Heart right ventricle (tissue), 16 donors: ENCODE data around the gene GRM1. TPM values are rescaled to one million over a fixed set of nuclear protein-coding genes. Genes with fewer than 3 reads are reported as not detected.

Experiments
- ATAC-seq, 8 donors: fragments of 200-7000 bp; cut with Tn5 transposase; one replicate each; pipeline ENCODE4 v1.9.1; 2020; ENCODE audit warnings: mild to moderate bottlenecking in 8 of 8, moderate library complexity in 8 of 8, moderate number of reproducible peaks in 1 of 8
- DNase-seq, 2 donors: peaks; one replicate each; pipeline ENCODE4 v3.0.0-alpha.2; 2020
- H3K27ac ChIP-seq, 10 donors: fragments of 200-600 bp; sonication (generic) in 2 of 10; one replicate each; pipeline versions ENCODE4 v1.5.0 to v1.8.0; 2020 to 2022; ENCODE audit warnings: mild to moderate bottlenecking in 3 of 10
- H3K27me3 ChIP-seq, 7 donors: fragments of 200-600 bp; one replicate each; pipeline ENCODE4 v1.8.0; 2021 to 2022; ENCODE audit warnings: mild to moderate bottlenecking in 2 of 7
- H3K36me3 ChIP-seq, 9 donors: fragments of 200-600 bp; sonication (generic) in 1 of 9; one replicate each; pipeline versions ENCODE4 v1.5.0 to v1.8.0; 2020 to 2022; ENCODE audit warnings: mild to moderate bottlenecking in 2 of 9
- H3K4me1 ChIP-seq, 9 donors: fragments of 200-600 bp; sonication (generic) in 1 of 9; one replicate each; pipeline versions ENCODE4 v1.5.0 to v1.8.0; 2020 to 2022; ENCODE audit warnings: mild to moderate bottlenecking in 4 of 9
- H3K4me3 ChIP-seq, 10 donors: fragments of 200-600 bp; sonication (generic) in 2 of 10; one replicate each; pipeline versions ENCODE4 v1.5.0 to v1.8.0; 2020 to 2022; ENCODE audit warnings: mild to moderate bottlenecking in 7 of 10, moderate library complexity in 2 of 10
- H3K9me3 ChIP-seq, 11 donors: fragments of 200-600 bp in 10 of 11; sonication (generic) in 2 of 11; one replicate each; pipeline versions ENCODE4 v1.5.0 to v1.8.0; 2013 to 2022; ENCODE audit warnings: mild to moderate bottlenecking in 2 of 11, control low read depth in 1 of 11, moderate library complexity in 1 of 11
- whole genome bisulfite sequencing, 2 donors: extraction: QIAGEN DNeasy Blood & Tissue Kit; methylation state at CpG; one replicate each; pipeline ENCODE4 v1.1.7; 2013; ENCODE audit warnings: inconsistent platforms in 1 of 2; 5-methylcytosine and 5-hydroxymethylcytosine counted together
- intact Hi-C, 10 donors: fragments of 100-400 bp; cut with DNase I; formaldehyde crosslinking; loops; one replicate each; pipeline versions ENCODE4 v1.11.1 to v1.14.2; 2022
- polyA plus RNA-seq, 2 donors: library from polyadenylated mRNA; stranded (reverse); fragments of 200-250 nt; gene quantifications; one replicate each; pipeline ENCODE4 v1.2.3, GENCODE V29; 2013
- total RNA-seq, 10 donors: library from RNA; stranded (reverse); fragmentation: NEBNext Ultra II Directional in 3 of 10; extraction: Animal tissue kit (Norgen Biotek cat#: 25700) in 3 of 10; gene quantifications; one replicate each; pipeline versions ENCODE4 v1.2.1 to v1.2.4, GENCODE V29; 2021 to 2023
- TF ChIP-seq, protein P1 (sequence below), 9 donors: fragments of 200-600 bp; sonication (generic) in 2 of 9; IDR thresholded peaks; one replicate each; pipeline versions ENCODE4 v1.5.0 to v1.8.0; 2021 to 2022; ENCODE audit warnings: antibody characterized with exemption in 9 of 9, mild to moderate bottlenecking in 5 of 9, moderate library complexity in 1 of 9
- donor health status: Arrhythmogenic right ventricular cardiomyopathy.
- donor health status: ischemic (EF 13 %, LVEDD 7.1; RV severe dilation, severe dysfunction).
- donor health status: healthy with polysubstance abuse.
- donor health status: DM: no; HTN: yes; CAD: no.
- donor health status: DM: no; HTN: no; CAD: no.
- donor health status: ischemic (EF 25% LVEDD 6.9; RV normal size, moderate dysfunction).
- donor health status: ischemic (EF 25% LVEDD 5.7; RV mildly dilated, moderate dysfunction).
- donor health status: healthy.
- donor health status: DM: yes; HTN: yes; CAD: no.
- donor health status: Ischemic cardiomyopathy.
- donor health status: ischemic (EF 35%, LVEDD 5.7; RV mildly dilated, moderate dysfunction).
- donor health status: nonischemic (EF 11% LVEDD 7.7; RV severe dilation, severe dysfunction).
- donor health status: DM: yes; HTN: yes; CAD: no.
- donor health status: PGD.
- donor health status: ischemic (EF 29% LVEDD 5.4; RV normal size, mild dysfunction).
- donor health status: nonischemic (EF 23%, LVEDD 6.1; RV moderate dilation, normal function).

GRM1 gene
- total and polyA plus RNA-seq, 12 donors = 0.26 to 8.3 (median 4.6) TPM

DNA sequence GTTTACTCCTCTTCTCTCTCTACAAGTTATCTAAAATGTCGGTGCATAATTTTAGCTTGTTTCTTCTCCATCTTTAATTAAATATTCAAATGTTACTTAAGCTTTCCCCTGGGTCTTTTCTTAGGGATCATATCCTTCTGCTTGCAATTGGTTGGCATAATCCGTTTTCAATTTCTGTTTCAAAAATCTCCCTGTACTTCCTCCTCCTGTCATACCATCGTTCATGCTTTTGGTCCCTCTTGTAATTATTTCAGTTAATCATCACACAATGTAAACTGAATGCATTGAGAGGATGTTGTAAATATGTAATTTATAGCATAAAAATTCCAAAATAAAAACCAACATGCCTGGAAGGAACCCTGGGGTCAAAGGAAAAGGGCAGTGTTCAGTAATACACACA lies 325.6 kb downstream of the GRM1 start:
- no peak overlapping the region for H3K27ac ChIP-seq
- no peaks in the 10 kb centered on the region for H3K36me3 ChIP-seq
- DNase-seq (no peak), ATAC-seq (no peak)
- H3K27me3 ChIP-seq = no peaks in the 10 kb centered on the region
- TF ChIP-seq, protein P1, sequence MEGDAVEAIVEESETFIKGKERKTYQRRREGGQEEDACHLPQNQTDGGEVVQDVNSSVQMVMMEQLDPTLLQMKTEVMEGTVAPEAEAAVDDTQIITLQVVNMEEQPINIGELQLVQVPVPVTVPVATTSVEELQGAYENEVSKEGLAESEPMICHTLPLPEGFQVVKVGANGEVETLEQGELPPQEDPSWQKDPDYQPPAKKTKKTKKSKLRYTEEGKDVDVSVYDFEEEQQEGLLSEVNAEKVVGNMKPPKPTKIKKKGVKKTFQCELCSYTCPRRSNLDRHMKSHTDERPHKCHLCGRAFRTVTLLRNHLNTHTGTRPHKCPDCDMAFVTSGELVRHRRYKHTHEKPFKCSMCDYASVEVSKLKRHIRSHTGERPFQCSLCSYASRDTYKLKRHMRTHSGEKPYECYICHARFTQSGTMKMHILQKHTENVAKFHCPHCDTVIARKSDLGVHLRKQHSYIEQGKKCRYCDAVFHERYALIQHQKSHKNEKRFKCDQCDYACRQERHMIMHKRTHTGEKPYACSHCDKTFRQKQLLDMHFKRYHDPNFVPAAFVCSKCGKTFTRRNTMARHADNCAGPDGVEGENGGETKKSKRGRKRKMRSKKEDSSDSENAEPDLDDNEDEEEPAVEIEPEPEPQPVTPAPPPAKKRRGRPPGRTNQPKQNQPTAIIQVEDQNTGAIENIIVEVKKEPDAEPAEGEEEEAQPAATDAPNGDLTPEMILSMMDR (IDR thresholded peaks at IDR 0.05) = no peak
- no peak overlapping the region for H3K4me3 ChIP-seq
- intact Hi-C loops = no loop called here
- H3K4me1 ChIP-seq = peaks cover 0 to 34% (median 11%) of the 10 kb centered on the region in 9 donors
- H3K9me3 ChIP-seq = no peaks in the 10 kb centered on the region
- WGBS, 2 donors = 70 to 75% methylated on average over 3 of the region's 3 CpGs

DNA sequence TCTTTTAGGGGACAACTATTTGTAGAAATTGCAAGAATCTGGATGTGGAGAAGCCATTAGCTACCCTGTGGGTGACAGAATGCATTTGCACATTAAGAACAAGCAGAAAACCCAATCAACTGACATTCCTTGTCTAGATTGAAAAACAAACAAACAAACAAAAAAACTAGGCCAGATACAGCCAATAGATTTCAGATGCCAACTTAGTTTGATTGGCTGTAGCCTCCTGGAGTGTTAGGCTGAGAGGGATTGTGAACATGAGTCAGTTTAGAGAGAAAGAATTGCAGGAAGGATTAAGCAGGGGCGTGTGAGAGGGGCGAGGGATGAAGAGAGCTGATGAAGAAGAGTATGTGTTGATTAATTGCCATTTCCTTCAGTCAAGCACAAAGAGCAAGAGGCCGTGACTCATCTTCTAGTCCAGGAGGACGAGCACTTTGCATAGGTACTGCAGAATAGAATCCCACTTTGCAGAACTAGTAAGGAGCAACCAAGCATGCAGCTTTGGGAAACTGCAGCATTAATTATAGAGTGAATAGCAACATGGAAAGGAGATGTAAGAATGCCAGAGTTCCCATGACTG lies 326.7 kb downstream of the GRM1 start:
- intact Hi-C loops = no loop called here
- Histone ChIP-seq H3K4me1 (peaks cover 0 to 34% (median 11%) of the 10 kb centered on the region in 9 donors), H3K27me3 (no peaks in the 10 kb centered on the region), H3K4me3 (no peak overlapping the region), H3K9me3 (no peaks in the 10 kb centered on the region), H3K27ac (no peak overlapping the region), H3K36me3 (no peaks in the 10 kb centered on the region)
- DNase-seq (no peak), ATAC-seq (no peak)
- 60 to 69% methylated on average over 4 of the region's 4 CpGs for WGBS, 2 donors
- TF ChIP-seq, protein P1 (IDR thresholded peaks at IDR 0.05) = no peak

DNA sequence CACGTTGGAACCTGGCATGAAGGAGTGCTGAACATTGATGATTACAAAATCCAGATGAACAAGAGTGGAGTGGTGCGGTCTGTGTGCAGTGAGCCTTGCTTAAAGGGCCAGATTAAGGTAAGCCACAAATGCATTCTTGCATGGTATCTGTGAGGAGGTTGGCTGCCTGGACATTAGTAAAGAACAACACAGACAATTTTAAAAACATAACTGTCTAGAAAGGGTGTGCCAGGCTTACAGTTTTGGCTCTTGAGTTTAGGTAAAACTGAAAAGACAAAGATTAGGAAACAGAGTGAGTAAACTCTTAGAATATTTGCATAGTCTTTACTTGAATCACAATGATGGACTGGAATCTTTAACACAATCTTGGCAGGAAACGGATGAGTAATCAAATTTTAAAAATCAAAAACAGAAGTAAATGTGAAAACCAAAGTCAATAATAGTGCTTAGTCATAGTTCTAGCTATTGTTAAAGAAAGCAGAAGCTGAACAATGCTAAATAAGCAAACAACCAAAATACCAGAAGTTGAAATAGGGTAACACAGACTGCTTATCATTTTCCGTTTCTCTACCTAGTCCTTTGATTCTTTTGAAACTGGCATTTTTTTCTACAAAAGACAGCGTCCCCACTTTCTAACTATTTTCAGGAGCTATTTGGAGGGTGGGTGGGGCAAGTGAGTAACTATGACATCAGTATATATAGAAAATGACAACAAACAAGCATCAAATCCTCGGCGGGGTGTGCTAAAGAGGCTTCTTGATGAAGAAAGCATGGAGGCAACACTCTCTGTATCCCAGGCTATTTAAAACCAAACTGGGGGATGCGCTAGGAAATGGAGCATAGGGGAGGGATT lies 328.9 kb downstream of the GRM1 start:
- TF ChIP-seq, protein P1 (IDR thresholded peaks at IDR 0.05) = no peak
- intact Hi-C loops = no loop called here
- peak overlapping the region in 2 of 10 donors; percentile 33 to 62 for H3K27ac ChIP-seq

DNA sequence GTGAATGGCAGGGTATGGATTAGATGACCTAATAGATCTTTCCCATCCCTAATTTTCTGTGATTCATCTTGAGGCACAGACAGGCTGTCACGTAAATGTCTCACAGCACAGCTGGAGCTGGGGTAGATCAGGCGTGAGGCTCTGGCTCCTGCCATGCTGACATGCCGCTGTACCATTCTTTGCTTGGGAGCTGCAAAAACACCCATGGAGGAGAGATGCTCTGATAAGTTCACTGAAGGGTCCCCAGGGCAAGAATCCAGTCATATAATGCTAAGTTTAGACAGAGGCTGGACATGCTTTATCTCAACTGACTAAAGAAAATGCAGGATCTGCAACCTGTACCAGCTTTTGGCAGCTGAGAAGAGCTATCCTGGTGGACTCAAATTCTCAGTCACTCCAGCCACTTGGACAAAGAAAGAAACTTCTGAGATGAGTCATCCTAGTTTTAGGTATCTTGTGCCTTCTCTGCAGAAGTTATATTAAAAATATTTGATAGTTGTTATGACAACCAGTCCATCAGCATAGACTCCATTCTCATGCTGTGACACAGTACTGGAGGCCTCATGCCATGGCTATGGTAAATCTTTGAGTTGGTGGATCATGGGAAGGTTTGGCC lies 329.7 kb downstream of the GRM1 start:
- Histone ChIP-seq H3K27ac (peak overlapping the region in 2 of 10 donors; percentile 33 to 62), H3K4me1 (peaks cover 0 to 37% (median 11%) of the 10 kb centered on the region in 9 donors), H3K27me3 (no peaks in the 10 kb centered on the region), H3K4me3 (no peak overlapping the region), H3K36me3 (no peaks in the 10 kb centered on the region), H3K9me3 (no peaks in the 10 kb centered on the region)
- WGBS, 2 donors = 69 to 79% methylated on average over 3 of the region's 3 CpGs
- intact Hi-C loops = no loop called here
- no peak for DNase-seq
- TF ChIP-seq, protein P1 (IDR thresholded peaks at IDR 0.05) = no peak
- ATAC-seq = peak in 4 of 8 donors; percentile 17 to 61 (median 33)

More for the DNA sequence above, 328.9 kb downstream of the GRM1 start:
- peak in 4 of 8 donors; percentile 11 to 57 (median 34) for ATAC-seq
- H3K4me3 ChIP-seq = no peak overlapping the region
- DNase-seq = no peak
- H3K4me1 ChIP-seq = peaks cover 0 to 37% (median 11%) of the 10 kb centered on the region in 9 donors
- H3K27me3 ChIP-seq = no peaks in the 10 kb centered on the region
- no peaks in the 10 kb centered on the region for H3K9me3 ChIP-seq
- no peaks in the 10 kb centered on the region for H3K36me3 ChIP-seq
- 60 to 68% methylated on average over 8 of the region's 8 CpGs for WGBS, 2 donors
